ENCODE results near the gene ECE2.
A peak's percentile ranks its signal among the peaks of the same experiment; 100 is the strongest.

DNA sequence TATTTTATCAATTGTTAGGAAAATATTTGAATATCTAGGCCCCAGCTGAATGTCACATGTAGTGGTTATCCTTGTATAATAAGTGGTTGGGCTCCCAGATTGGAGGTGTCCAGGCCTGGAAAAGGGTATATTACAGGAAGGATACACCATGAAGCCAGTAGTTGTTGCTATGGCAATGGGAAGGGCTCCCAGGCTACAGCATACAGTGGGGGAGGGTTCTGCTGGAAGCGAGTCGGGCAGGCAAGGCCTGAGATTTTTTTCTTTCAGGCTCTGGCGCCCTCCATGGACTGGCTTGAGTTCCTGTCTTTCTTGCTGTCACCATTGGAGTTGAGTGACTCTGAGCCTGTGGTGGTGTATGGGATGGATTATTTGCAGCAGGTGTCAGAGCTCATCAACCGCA lies 8.9 kb downstream of the ECE2 start:
- TF ChIP-seq POLR2AphosphoS5 (IDR thresholded peaks at IDR 0.05) = no peak
- TF ChIP-seq, protein P1, sequence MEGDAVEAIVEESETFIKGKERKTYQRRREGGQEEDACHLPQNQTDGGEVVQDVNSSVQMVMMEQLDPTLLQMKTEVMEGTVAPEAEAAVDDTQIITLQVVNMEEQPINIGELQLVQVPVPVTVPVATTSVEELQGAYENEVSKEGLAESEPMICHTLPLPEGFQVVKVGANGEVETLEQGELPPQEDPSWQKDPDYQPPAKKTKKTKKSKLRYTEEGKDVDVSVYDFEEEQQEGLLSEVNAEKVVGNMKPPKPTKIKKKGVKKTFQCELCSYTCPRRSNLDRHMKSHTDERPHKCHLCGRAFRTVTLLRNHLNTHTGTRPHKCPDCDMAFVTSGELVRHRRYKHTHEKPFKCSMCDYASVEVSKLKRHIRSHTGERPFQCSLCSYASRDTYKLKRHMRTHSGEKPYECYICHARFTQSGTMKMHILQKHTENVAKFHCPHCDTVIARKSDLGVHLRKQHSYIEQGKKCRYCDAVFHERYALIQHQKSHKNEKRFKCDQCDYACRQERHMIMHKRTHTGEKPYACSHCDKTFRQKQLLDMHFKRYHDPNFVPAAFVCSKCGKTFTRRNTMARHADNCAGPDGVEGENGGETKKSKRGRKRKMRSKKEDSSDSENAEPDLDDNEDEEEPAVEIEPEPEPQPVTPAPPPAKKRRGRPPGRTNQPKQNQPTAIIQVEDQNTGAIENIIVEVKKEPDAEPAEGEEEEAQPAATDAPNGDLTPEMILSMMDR (IDR thresholded peaks at IDR 0.05) = peak in 1 of 3 donors; percentile 14

Measured in breast epithelium (tissue), 3 donors.